Measurements from ENCODE around the gene ANKS1A.

GRCh38 chr6:34906826-34907225 is 17.8 kb downstream of the ANKS1A start:
- TF ChIP-seq EZH2 (IDR thresholded peaks at IDR 0.05; ENCODE audit: insufficient read depth, poor library complexity, severe bottlenecking), result no peak
- no peak for TF ChIP-seq EZH2phosphoT487 (IDR thresholded peaks at IDR 0.05; ENCODE audit: insufficient read depth, low read depth)
